GM12878 (cell line): ENCODE measurements around the gene CAND1. TPM values are rescaled to one million over a fixed set of nuclear protein-coding genes. Genes with fewer than 3 reads are reported as not detected.

Experiments used
- ATAC-seq: fragments of 200-7000 bp; cut with Tn5 transposase; 3 replicates; pipeline ENCODE4 v1.9.1; 2020; ENCODE audit warnings: mild to moderate bottlenecking, moderate library complexity
- BruUV-seq: library from RNA; stranded (reverse); fragments of 400-500 nt; replicated peaks from 2 replicates; lab custom pipeline; 2021; lab: Mats Ljungman, UMichigan
- CTCF ChIA-PET: fragments of 300-600 bp; sonication (Branson Sonifier 250); formaldehyde crosslinking; extraction: SDS; loops from one replicate; lab custom pipeline; 2021; ENCODE audit warnings: inconsistent platforms; lab: Yijun Ruan, JAX
- POLR2A ChIA-PET: fragments of 350-600 bp; formaldehyde crosslinking; extraction: SDS; loops from one replicate; lab custom pipeline; 2021; ENCODE audit warnings: inconsistent platforms; lab: Charles Lee
- RAD21 ChIA-PET: fragments of 300-600 bp; sonication (Branson Sonifier 250); formaldehyde crosslinking; loops from one replicate; lab custom pipeline; 2023; ENCODE audit warnings: antibody characterized with exemption; ENCODE audit not compliant: unreplicated experiment; lab: Charles Lee
- SMC1A ChIA-PET: fragments of 300-600 bp; sonication (Branson Sonifier 250); formaldehyde crosslinking; loops from one replicate; lab custom pipeline; 2023; ENCODE audit not compliant: unreplicated experiment, uncharacterized antibody; lab: Charles Lee
- DNase-seq: peaks from one replicate; pipeline ENCODE4 v3.0.0-alpha.2; 2011; ENCODE audit warnings: low read depth, low spot score
- FAIRE-seq: peaks from 3 replicates; lab custom pipeline; 2011; peaks lifted over from hg19 to GRCh38; lab: Jason Lieb, UNC
- H2AFZ ChIP-seq: 2 replicates; pipeline ENCODE4 v1.6.0; 2011; ENCODE audit warnings: low read depth, low read length, control low read depth; ENCODE audit not compliant: control insufficient read depth
- H3K27ac ChIP-seq: 2 replicates; pipeline ENCODE4 v1.5.1; 2011; ENCODE audit warnings: control low read depth; ENCODE audit not compliant: control insufficient read depth, insufficient read depth
- H3K27me3 ChIP-seq, 2 experiments: replicated peaks in 1 of 2; 2 replicates each; pipeline versions ENCODE4 v1.6.0 to v1.6.1; 2011; ENCODE audit warnings: low read length in 1 of 2; ENCODE audit not compliant: control insufficient read depth in 2 of 2, insufficient read depth in 2 of 2
- H3K36me3 ChIP-seq, 2 experiments: 2 replicates each; pipeline ENCODE4 v1.5.1; 2011; ENCODE audit warnings: low read length in 1 of 2; ENCODE audit not compliant: control insufficient read depth in 2 of 2, insufficient read depth in 2 of 2
- H3K4me1 ChIP-seq: 2 replicates; pipeline ENCODE4 v1.6.1; 2011; ENCODE audit warnings: mild to moderate bottlenecking, low read length, moderate library complexity, mixed read lengths; ENCODE audit not compliant: control insufficient read depth, insufficient read depth
- H3K4me2 ChIP-seq: 2 replicates; pipeline ENCODE4 v1.6.0; 2011; ENCODE audit warnings: control low read depth; ENCODE audit not compliant: control insufficient read depth, insufficient read depth
- H3K4me3 ChIP-seq: fragments of 200-600 bp; sonication (generic); 2 replicates; pipeline ENCODE4 v1.5.1; 2016
- H3K79me2 ChIP-seq: 2 replicates; pipeline ENCODE4 v1.6.0; 2011; ENCODE audit warnings: low read length; ENCODE audit not compliant: control insufficient read depth, insufficient read depth
- H3K9ac ChIP-seq: 2 replicates; pipeline ENCODE4 v1.8.0; 2011; ENCODE audit warnings: low read length, control low read depth, mixed read lengths; ENCODE audit not compliant: control insufficient read depth, insufficient read depth
- H3K9me3 ChIP-seq: replicated peaks from 3 replicates; pipeline ENCODE4 v1.5.1; 2011; ENCODE audit warnings: mild to moderate bottlenecking, low read length; ENCODE audit not compliant: control insufficient read depth, insufficient read depth
- H4K20me1 ChIP-seq: 2 replicates; pipeline ENCODE4 v1.6.0; 2011; ENCODE audit not compliant: control insufficient read depth, insufficient read depth
- NFYB ChIP-seq: IDR thresholded peaks from 2 replicates; pipeline ENCODE4 v1.6.1; 2011; ENCODE audit warnings: low read depth, mild to moderate bottlenecking, low read length, improper control_type of control experiment, moderate library complexity; ENCODE audit not compliant: insufficient read depth
- NRF1 ChIP-seq: conservative IDR thresholded peaks from 2 replicates; pipeline ENCODE4 v1.6.1; 2011; ENCODE audit warnings: mild to moderate bottlenecking, low read depth, low read length, improper control_type of control experiment
- PAX8 ChIP-seq: fragments of 450-650 bp; IDR thresholded peaks from 2 replicates; pipeline ENCODE4 v1.6.1; 2017; ENCODE audit warnings: mild to moderate bottlenecking, moderate library complexity
- RAD21 ChIP-seq: IDR thresholded peaks from 2 replicates; pipeline ENCODE4 v1.6.1; 2011; ENCODE audit warnings: mild to moderate bottlenecking, low read depth, low read length, moderate library complexity; ENCODE audit not compliant: insufficient read depth
- SMC3 ChIP-seq: IDR thresholded peaks from 2 replicates; pipeline ENCODE4 v1.6.1; 2011; ENCODE audit warnings: low read length, improper control_type of control experiment, borderline replicate concordance
- YY1 ChIP-seq: IDR thresholded peaks from 2 replicates; pipeline ENCODE4 v1.6.1; 2011; ENCODE audit warnings: low read depth, mild to moderate bottlenecking, low read length
- WGBS: methylation state at CpG from one replicate; pipeline ENCODE4 v1.1.6; 2016; ENCODE audit warnings: low lambda C conversion rate; ENCODE audit not compliant: insufficient replicate concordance, insufficient coverage; ENCODE audit errors: missing lambda C conversion rate; 5-methylcytosine and 5-hydroxymethylcytosine counted together
- in situ Hi-C: fragments of 300-500 bp; cut with MboI; formaldehyde crosslinking; loops from 9 replicates; pipeline ENCODE4 v1.14.3; 2018; ENCODE audit warnings: mixed read lengths
- intact Hi-C: fragments of 100-400 bp; cut with micrococcal nuclease; formaldehyde crosslinking; loops from one replicate; pipeline ENCODE4 v1.14.2; 2022; ENCODE audit not compliant: unreplicated experiment
- polyA plus RNA-seq, 11 experiments: library from polyadenylated mRNA; depleted of rRNA in 4 of 11; unstranded in 6 of 11; stranded (reverse) in 5 of 11; fragments of >200 nt; fragmentation: Nextera tagmentation in 4 of 11; fragmentation: Illumina TruSeq in 1 of 11; extraction: Ambion mirVana in 4 of 11; extraction: Trizol in 1 of 11; gene quantifications; 1 replicate in 1 of 11; 2 replicates in 10 of 11; pipeline versions ENCODE4 v1.2.1 to v1.2.3, GENCODE V29; 2011 to 2016; ENCODE audit warnings: inconsistent platforms in 2 of 11, missing spikeins in 2 of 11, low read depth in 1 of 11
- total RNA-seq, 4 experiments: library from RNA; depleted of rRNA in 3 of 4; stranded (reverse); fragments of >200 nt in 3 of 4; fragmentation: Illumina TruSeq in 1 of 4; extraction: Trizol in 1 of 4; gene quantifications; 2 replicates each; pipeline versions ENCODE4 v1.2.1 to v1.2.3, GENCODE V29; 2013 to 2021
- TF ChIP-seq, protein P1 (sequence below): fragments of 450-650 bp; formaldehyde crosslinking; IDR thresholded peaks from 2 replicates; pipeline ENCODE4 v1.5.0; 2022; ENCODE audit warnings: mild to moderate bottlenecking, missing genetic modification characterization

The CAND1 gene
- total and polyA plus RNA-seq, 10 of the 15 experiments (the other 5 are each of a cell fraction or from before 2014, with no cell fraction given) = 34.5 to 213 (median 96.0) TPM

- TF ChIP-seq, protein P1, sequence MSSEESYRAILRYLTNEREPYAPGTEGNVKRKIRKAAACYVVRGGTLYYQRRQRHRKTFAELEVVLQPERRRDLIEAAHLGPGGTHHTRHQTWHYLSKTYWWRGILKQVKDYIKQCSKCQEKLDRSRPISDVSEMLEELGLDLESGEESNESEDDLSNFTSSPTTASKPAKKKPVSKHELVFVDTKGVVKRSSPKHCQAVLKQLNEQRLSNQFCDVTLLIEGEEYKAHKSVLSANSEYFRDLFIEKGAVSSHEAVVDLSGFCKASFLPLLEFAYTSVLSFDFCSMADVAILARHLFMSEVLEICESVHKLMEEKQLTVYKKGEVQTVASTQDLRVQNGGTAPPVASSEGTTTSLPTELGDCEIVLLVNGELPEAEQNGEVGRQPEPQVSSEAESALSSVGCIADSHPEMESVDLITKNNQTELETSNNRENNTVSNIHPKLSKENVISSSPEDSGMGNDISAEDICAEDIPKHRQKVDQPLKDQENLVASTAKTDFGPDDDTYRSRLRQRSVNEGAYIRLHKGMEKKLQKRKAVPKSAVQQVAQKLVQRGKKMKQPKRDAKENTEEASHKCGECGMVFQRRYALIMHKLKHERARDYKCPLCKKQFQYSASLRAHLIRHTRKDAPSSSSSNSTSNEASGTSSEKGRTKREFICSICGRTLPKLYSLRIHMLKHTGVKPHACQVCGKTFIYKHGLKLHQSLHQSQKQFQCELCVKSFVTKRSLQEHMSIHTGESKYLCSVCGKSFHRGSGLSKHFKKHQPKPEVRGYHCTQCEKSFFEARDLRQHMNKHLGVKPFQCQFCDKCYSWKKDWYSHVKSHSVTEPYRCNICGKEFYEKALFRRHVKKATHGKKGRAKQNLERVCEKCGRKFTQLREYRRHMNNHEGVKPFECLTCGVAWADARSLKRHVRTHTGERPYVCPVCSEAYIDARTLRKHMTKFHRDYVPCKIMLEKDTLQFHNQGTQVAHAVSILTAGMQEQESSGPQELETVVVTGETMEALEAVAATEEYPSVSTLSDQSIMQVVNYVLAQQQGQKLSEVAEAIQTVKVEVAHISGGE (CRISPR knock-in tag) = no peak
- TF ChIP-seq NRF1 (no peak), YY1 (no peak), RAD21 (no peak), PAX8 (no peak)
- TF ChIP-seq, all 136 proteins: peak for 0
These were observed 6.3 kb downstream of the CAND1 start (continued) for GRCh38 chr12:67275380-67275913.

- no TSS peak for BruUV-seq
- peaks cover 97% of the 10 kb centered on the region for H3K79me2 ChIP-seq
- ChIA-PET SMC1A (interaction anchor here (1.0 to 2.1 kb wide), 3 partner anchors 8 to 12 kb away, joined by 3 to 8 read pairs (median 4); no protein-coding TSS in a partner anchor), CTCF (interaction anchor here (0.7 kb wide), 1 partner anchor 129 kb away, joined by 3 read pairs; no protein-coding TSS in a partner anchor), RAD21 (interaction anchor here (1.0 kb wide), 1 partner anchor 9 kb away, joined by 3 read pairs; no protein-coding TSS in a partner anchor), POLR2A (interaction anchor here (1.5 kb wide), 1 partner anchor 8 kb away, joined by 8 read pairs; the partner anchor contains the start of gene CAND1)
- no peak overlapping the region for H3K9ac ChIP-seq
- TF ChIP-seq NFYB (no peak), NRF1 (no peak), SMC3 (no peak)
- FAIRE-seq = no peak
- no peak for DNase-seq
- no peak overlapping the region for H2AFZ ChIP-seq
- H3K27me3 ChIP-seq = no peaks in the 10 kb centered on the region
- no peaks in the 10 kb centered on the region; a peak in 2 of 4 replicates for H3K36me3 ChIP-seq
- WGBS = 64% methylated on average over 3 of the region's 3 CpGs
- in situ Hi-C loops = no loop called here
- H4K20me1 ChIP-seq = 0 out of 2 replicates have a peak, but pooled peaks cover 2% of the 10 kb centered on the region
- no peak overlapping the region for H3K4me3 ChIP-seq
- H3K9me3 ChIP-seq = no peaks in the 10 kb centered on the region
- intact Hi-C loops = no loop called here
- no peak for ATAC-seq
- H3K4me2 ChIP-seq = no peak overlapping the region
- peaks cover 13% of the 10 kb centered on the region for H3K4me1 ChIP-seq
- no peak overlapping the region for H3K27ac ChIP-seq
These were observed 7.3 kb downstream of the CAND1 start for GRCh38 chr12:67276421-67276820.
